Activated naive CD4-positive, alpha-beta T cell treated with anti-CD3 and anti-CD28 coated beads, Interleukin-2, amount 10 ng/mL, durations not matched to agents 7 days and 5 days (primary cell): ENCODE measurements around the gene PHF23.

Source experiments
- CTCF ChIA-PET: fragments of 350-600 bp; sonication (Branson Sonifier 250); formaldehyde crosslinking; loops from one replicate; lab custom pipeline; 2021; ENCODE audit warnings: antibody characterized with exemption; lab: Charles Lee
- DNase-seq: peaks from one replicate; pipeline ENCODE4 v3.0.0-alpha.2; 2020
- H3K27ac Mint-ChIP-seq: one replicate; pipeline ENCODE4 v1.8.0; 2021; ENCODE audit warnings: mild to moderate bottlenecking, moderate library complexity, mixed read lengths
- H3K27me3 Mint-ChIP-seq: one replicate; pipeline ENCODE4 v1.8.0; 2021; ENCODE audit warnings: mild to moderate bottlenecking, mixed read lengths
- H3K36me3 Mint-ChIP-seq: one replicate; pipeline ENCODE4 v1.8.0; 2021; ENCODE audit warnings: mixed read lengths
- H3K4me1 Mint-ChIP-seq: one replicate; pipeline ENCODE4 v1.8.0; 2021; ENCODE audit warnings: mixed read lengths
- H3K4me3 Mint-ChIP-seq: one replicate; pipeline ENCODE4 v1.8.0; 2021; ENCODE audit warnings: mild to moderate bottlenecking, moderate library complexity, mixed read lengths
- H3K9me3 Mint-ChIP-seq: one replicate; pipeline ENCODE4 v1.8.0; 2021; ENCODE audit warnings: mixed read lengths

PHF23 gene

GRCh38 chr17:7217113-7217987, 21.9 kb downstream of the PHF23 start:
- CTCF ChIA-PET = no interaction called here
- H3K36me3 Mint-ChIP-seq = peaks cover 10% of the 10 kb centered on the region
- peak overlapping the region; percentile 72 for H3K4me3 Mint-ChIP-seq

GRCh38 chr17:7216242-7217112, 22.8 kb downstream of the PHF23 start:
- Mint-ChIP-seq H3K27ac (no peak overlapping the region), H3K4me1 (peaks cover 77% of the 10 kb centered on the region), H3K4me3 (peak overlapping the region; percentile 49), H3K9me3 (no peaks in the 10 kb centered on the region), H3K27me3 (peaks cover 36% of the 10 kb centered on the region), H3K36me3 (peaks cover 6% of the 10 kb centered on the region)
- CTCF ChIA-PET = no interaction called here
- no peak for DNase-seq

More at GRCh38 chr17:7217113-7217987, 21.9 kb downstream of the PHF23 start:
- Mint-ChIP-seq H3K9me3 (no peaks in the 10 kb centered on the region), H3K27ac (peak overlapping the region; percentile 74), H3K27me3 (peaks cover 29% of the 10 kb centered on the region), H3K4me1 (peaks cover 82% of the 10 kb centered on the region)
- peak; percentile 45 for DNase-seq

- Mint-ChIP-seq H3K9me3 (no peaks in the 10 kb centered on the region), H3K4me3 (peak overlapping the region; percentile 83), H3K36me3 (peaks cover 2% of the 10 kb centered on the region), H3K4me1 (peaks cover 70% of the 10 kb centered on the region), H3K27ac (no peak overlapping the region), H3K27me3 (peaks cover 42% of the 10 kb centered on the region)
- DNase-seq = no peak
- CTCF ChIA-PET = no interaction called here
These were observed 23.5 kb downstream of the PHF23 start for GRCh38 chr17:7215652-7216180.

- H3K27me3 Mint-ChIP-seq = peaks cover 47% of the 10 kb centered on the region
- peak overlapping the region; percentile 92 for H3K27ac Mint-ChIP-seq
- H3K36me3 Mint-ChIP-seq = peaks cover 2% of the 10 kb centered on the region
- peak overlapping the region; percentile 83 for H3K4me3 Mint-ChIP-seq
- no peak for DNase-seq
- H3K9me3 Mint-ChIP-seq = no peaks in the 10 kb centered on the region
- CTCF ChIA-PET = no interaction called here
- H3K4me1 Mint-ChIP-seq = peaks cover 64% of the 10 kb centered on the region
These were observed 24.1 kb downstream of the PHF23 start for GRCh38 chr17:7215136-7215638.

DNA sequence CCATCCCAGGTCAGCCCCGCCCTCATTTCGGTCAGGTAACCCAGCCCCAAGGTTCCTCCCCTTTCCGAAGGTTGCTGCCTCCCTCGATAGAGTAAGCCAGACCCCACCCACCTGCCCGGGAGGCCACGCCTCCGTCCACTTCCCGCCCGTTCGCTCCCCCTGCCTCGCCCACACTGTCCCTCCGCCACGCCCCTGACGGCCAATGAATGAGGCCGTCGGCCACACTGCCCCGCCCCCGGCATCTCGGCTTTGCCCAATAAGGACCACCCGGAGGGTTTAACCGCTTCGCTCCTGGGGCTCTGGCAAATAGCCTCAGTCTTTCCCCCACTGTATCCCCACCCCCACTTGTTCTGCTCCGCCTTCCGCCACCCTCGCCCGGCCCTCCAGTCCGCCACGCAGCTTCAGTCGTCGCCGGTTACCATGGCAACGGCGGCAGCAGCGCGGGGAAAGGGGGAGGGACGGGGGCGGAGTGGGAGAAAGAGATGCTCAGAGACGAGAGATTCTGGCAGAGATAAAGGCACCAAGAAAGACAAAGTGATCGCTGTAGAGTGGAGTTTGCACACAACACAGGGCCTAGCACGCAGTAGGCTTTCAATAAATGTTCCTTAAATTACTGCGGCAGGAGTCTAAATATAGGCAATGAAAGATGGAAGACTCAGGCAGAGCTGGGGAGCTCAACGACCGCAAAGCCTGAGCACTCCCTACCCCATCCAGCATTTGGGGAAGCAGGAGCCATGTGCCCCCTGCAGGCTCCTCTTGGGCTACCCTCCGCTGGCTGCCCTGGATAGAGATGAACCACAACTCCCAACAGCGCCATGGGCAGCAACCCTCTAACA, 24.7 kb downstream of the PHF23 start:
- no peaks in the 10 kb centered on the region for H3K9me3 Mint-ChIP-seq
- DNase-seq = peak; percentile 99
- peaks cover under 1% of the 10 kb centered on the region for H3K36me3 Mint-ChIP-seq
- CTCF ChIA-PET = interaction anchor here (0.8 to 1.0 kb wide), 2 partner anchors 20 to 79 kb away, joined by 3 to 4 read pairs; partner anchors contain the start of gene DVL2
- peaks cover 52% of the 10 kb centered on the region for H3K27me3 Mint-ChIP-seq
- H3K27ac Mint-ChIP-seq = peak overlapping the region; percentile 92
- peak overlapping the region; percentile 83 for H3K4me3 Mint-ChIP-seq
- peaks cover 60% of the 10 kb centered on the region for H3K4me1 Mint-ChIP-seq

- Mint-ChIP-seq H3K27me3 (peaks cover 55% of the 10 kb centered on the region), H3K4me1 (peaks cover 54% of the 10 kb centered on the region), H3K9me3 (no peaks in the 10 kb centered on the region), H3K4me3 (peak overlapping the region; percentile 83), H3K27ac (peak overlapping the region; percentile 92), H3K36me3 (no peaks in the 10 kb centered on the region)
- no peak for DNase-seq
- CTCF ChIA-PET = interaction anchor here (0.8 to 1.0 kb wide), 2 partner anchors 20 to 78 kb away, joined by 3 to 4 read pairs; partner anchors contain the start of gene DVL2
These were observed 25.4 kb downstream of the PHF23 start for GRCh38 chr17:7213895-7214299.

DNA sequence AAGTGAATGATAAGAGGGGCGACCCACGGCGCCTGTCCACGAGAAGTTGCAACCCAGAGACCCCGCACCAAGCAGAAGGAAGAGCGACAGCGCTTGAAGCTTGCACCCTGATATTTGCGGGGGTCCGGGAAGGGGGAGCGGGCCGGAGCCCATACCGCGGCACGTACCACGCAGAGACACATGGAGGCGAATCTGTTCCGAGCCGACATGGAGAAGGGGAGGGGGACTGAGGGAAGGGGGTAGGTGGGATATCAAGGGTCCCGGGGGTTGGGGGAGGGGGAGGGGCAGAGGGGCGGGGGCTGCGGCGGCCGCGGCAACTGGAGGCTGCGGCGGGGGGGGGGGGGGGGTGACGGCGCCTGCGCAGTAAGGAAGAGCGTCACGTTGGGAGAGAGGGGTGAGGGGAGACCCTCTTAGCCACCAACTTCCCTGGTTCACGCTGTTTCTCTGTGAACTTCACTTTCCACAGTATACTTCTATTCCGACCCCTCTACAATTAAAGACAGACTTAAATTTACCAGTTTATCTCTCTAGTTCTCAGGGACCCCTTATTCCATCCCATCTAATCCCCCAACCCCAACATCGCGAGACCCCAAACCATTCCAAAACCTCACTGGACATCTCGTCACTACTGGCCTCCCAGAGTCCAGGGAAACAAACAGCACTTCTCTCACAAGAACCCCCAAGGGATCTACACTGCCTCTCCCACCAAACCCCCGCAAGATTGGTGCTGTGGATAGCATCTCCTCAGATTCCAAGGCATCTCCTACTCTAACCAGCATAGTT, 27.6 kb downstream of the PHF23 start:
- CTCF ChIA-PET = no interaction called here
- Mint-ChIP-seq H3K36me3 (no peaks in the 10 kb centered on the region), H3K27me3 (peaks cover 67% of the 10 kb centered on the region), H3K4me3 (no peak overlapping the region), H3K27ac (no peak overlapping the region), H3K4me1 (peaks cover 38% of the 10 kb centered on the region), H3K9me3 (no peaks in the 10 kb centered on the region)
- no peak for DNase-seq

DNA sequence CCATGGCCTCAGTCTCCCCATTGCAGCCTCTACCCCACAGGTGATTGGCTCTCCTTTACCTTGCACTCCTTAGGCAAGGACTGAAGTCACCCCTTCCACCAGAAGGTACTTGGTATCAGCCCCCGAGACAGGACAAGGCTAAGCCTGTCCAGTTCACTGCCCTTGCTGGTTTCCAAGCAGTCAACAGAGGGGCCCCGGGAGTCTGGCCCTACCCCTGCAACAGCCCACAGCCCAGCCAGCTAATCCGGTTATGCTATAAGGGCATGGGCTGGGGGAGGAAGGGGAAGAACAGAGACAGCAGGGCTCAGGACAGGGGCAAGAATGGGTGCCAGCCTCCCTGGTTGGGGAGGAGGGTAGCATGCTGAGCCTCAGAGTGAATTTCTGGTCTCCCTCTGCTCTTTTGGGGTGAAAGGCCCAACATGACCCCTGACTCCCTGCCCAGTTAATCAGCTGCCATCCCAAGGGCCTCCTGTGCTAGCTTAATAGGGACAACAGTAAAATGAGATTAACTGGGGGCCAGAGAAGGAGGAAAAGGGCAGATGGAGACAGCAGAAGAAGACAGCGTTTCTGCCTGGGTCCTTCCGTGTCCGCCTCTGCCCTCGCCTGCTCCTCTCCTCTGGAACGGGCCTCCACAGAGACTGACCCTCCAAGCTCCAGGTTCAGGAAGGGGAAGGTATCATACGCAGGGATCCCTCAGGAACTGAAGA, 30.4 kb downstream of the PHF23 start:
- no peak overlapping the region for H3K4me3 Mint-ChIP-seq
- peaks cover under 1% of the 10 kb centered on the region for H3K36me3 Mint-ChIP-seq
- H3K9me3 Mint-ChIP-seq = no peaks in the 10 kb centered on the region
- H3K27ac Mint-ChIP-seq = no peak overlapping the region
- H3K27me3 Mint-ChIP-seq = peaks cover 60% of the 10 kb centered on the region
- H3K4me1 Mint-ChIP-seq = peaks cover 37% of the 10 kb centered on the region
- CTCF ChIA-PET = interaction anchor here (0.8 to 1.3 kb wide), 2 partner anchors 48 to 163 kb away, joined by 3 read pairs; no protein-coding TSS in a partner anchor
- no peak for DNase-seq

- Mint-ChIP-seq H3K9me3 (no peaks in the 10 kb centered on the region), H3K27ac (no peak overlapping the region), H3K4me3 (no peak overlapping the region), H3K36me3 (peaks cover 1% of the 10 kb centered on the region), H3K27me3 (peaks cover 53% of the 10 kb centered on the region), H3K4me1 (peaks cover 34% of the 10 kb centered on the region)
- CTCF ChIA-PET = no interaction called here
- no peak for DNase-seq
These were observed 31.2 kb downstream of the PHF23 start for GRCh38 chr17:7208027-7208571.

DNA sequence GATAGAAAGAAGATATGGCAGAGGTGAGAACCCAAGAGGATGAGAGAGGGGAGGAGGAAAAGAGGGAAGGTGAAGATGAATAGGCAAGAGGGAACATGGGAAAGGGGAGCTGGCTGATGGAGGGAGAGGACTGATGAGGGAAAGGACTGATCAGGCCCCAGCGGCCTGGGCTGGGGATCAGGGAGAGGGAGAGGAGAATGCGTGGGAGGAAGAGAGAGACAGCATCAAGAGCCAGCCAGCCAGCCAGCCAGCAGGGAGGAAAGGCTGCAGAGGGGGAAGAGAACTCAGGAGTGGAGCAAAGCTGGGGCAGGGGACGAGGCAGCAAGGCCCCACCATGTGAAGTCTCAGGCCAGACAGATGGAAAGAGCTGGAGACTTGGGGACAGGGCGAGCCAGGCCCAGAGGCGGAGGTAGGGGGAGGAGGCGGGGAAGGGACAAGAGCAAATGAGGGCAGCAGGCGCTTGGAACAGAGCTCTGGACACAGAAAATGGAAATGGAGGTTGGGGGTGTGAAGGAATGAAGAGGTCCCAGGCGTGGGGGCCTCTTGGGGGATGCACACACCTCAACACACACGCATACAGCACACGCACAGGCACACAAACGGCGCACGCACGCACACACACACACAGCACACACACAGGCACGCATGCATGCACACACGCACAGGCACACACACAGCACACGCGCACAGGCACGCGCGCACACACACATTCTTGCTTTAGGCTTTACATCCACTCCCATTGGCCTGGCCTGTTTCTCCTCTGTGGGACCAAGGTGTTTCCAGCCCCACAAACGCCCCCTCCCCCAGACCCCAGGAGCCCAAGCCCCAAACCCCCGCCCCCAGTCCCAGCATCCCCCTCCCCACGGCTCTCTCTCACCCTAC, 31.9 kb downstream of the PHF23 start:
- no peak for DNase-seq
- CTCF ChIA-PET = no interaction called here
- Mint-ChIP-seq H3K27me3 (peaks cover 51% of the 10 kb centered on the region), H3K4me3 (no peak overlapping the region), H3K36me3 (peaks cover 1% of the 10 kb centered on the region), H3K4me1 (peaks cover 35% of the 10 kb centered on the region), H3K27ac (no peak overlapping the region), H3K9me3 (no peaks in the 10 kb centered on the region)

DNA sequence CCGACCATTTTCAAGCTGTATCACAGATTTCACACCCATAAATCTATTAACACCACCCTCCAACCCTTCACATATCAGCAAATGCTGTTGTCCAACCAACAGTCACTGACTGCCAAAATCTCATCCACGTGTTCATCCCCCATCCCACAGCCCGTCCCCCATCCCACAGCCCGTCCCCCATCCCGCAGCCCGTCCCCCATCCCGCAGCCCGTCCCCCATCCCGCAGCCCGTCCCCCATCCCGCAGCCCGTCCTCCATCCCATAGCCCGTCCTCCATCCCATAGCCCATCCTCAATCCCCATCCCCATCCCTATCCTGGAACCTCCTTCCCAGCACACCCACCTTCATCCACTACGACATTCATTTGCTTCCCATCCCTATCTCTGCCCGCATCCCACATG, 33.7 kb downstream of the PHF23 start:
- H3K36me3 Mint-ChIP-seq = peaks cover 1% of the 10 kb centered on the region
- CTCF ChIA-PET = interaction anchor here (1.1 kb wide), 1 partner anchor 15 kb away, joined by 3 read pairs; no protein-coding TSS in a partner anchor

More for the DNA sequence above, 33.7 kb downstream of the PHF23 start:
- no peak for DNase-seq
- Mint-ChIP-seq H3K27ac (peak overlapping the region; percentile 85), H3K27me3 (peaks cover 36% of the 10 kb centered on the region), H3K4me3 (peak overlapping the region; percentile 53), H3K4me1 (peaks cover 35% of the 10 kb centered on the region), H3K9me3 (no peaks in the 10 kb centered on the region)
